ENCODE data around the gene HTR1D. TPM values are rescaled to one million over a fixed set of nuclear protein-coding genes. Genes with fewer than 3 reads are reported as not detected.
"Not testable (repeated sequence)": the region's sequence is repeated elsewhere in the genome, so short reads cannot be mapped to it uniquely, and the experiment has no call there.

The HTR1D gene
- total and polyA plus RNA-seq, 3 experiments from 2014 or later = not detected

GRCh38 chr1:23223963-23224362 lies 6.7 kb upstream of the HTR1D start:
- H3K4me1 ChIP-seq (ENCODE audit: insufficient read depth, low read length); POLR2A ChIA-PET; H3K27ac ChIP-seq (ENCODE audit: low read depth, low read length); H3K4me3 Mint-ChIP-seq; H3K36me3 ChIP-seq (ENCODE audit: insufficient read depth, low read length); H3K27ac Mint-ChIP-seq; H3K4me1 Mint-ChIP-seq; H3K36me3 Mint-ChIP-seq; H3K27me3 ChIP-seq (ENCODE audit: insufficient read depth, low read length, poor library complexity, severe bottlenecking); DNase-seq; CTCF ChIA-PET; H3K4me3 ChIP-seq (ENCODE audit: low read length); H3K9me3 ChIP-seq (ENCODE audit: low read length); H3K9me3 Mint-ChIP-seq: not testable (repeated sequence)
- peaks cover 29 to 64% of the 10 kb centered on the region in 2 donors for H3K27me3 Mint-ChIP-seq

- H3K9me3 ChIP-seq (ENCODE audit: low read length); POLR2A ChIA-PET; H3K36me3 Mint-ChIP-seq; H3K9me3 Mint-ChIP-seq; H3K4me3 Mint-ChIP-seq; H3K4me3 ChIP-seq (ENCODE audit: low read length); CTCF ChIA-PET; H3K27ac ChIP-seq (ENCODE audit: low read depth, low read length); H3K4me1 ChIP-seq (ENCODE audit: insufficient read depth, low read length); H3K36me3 ChIP-seq (ENCODE audit: insufficient read depth, low read length); H3K4me1 Mint-ChIP-seq; H3K27me3 ChIP-seq (ENCODE audit: insufficient read depth, low read length, poor library complexity, severe bottlenecking); DNase-seq: not testable (repeated sequence)
- peaks cover 34 to 68% of the 10 kb centered on the region in 2 donors for H3K27me3 Mint-ChIP-seq
- peak overlapping the region in 1 of 8 donors; percentile 7 for H3K27ac Mint-ChIP-seq
These were observed 6.2 kb upstream of the HTR1D start for GRCh38 chr1:23223490-23223951.

GRCh38 chr1:23222742-23223141 lies 5.4 kb upstream of the HTR1D start:
- Mint-ChIP-seq H3K4me1 (peaks cover 2 to 3% (median 3%) of the 10 kb centered on the region in 3 donors), H3K27ac (no peak overlapping the region), H3K4me3 (no peak overlapping the region), H3K27me3 (peaks cover 36 to 71% of the 10 kb centered on the region in 2 donors), H3K36me3 (peaks cover 0 to 3% (median 0%) of the 10 kb centered on the region in 3 donors), H3K9me3 (peaks cover 0 to 7% (median 3%) of the 10 kb centered on the region in 5 donors)
- no peaks in the 10 kb centered on the region for H3K36me3 ChIP-seq (ENCODE audit: insufficient read depth, low read length)
- H3K4me1 ChIP-seq (ENCODE audit: insufficient read depth, low read length) = no peaks in the 10 kb centered on the region
- POLR2A ChIA-PET = no interaction called here
- DNase-seq = no peak
- CTCF ChIA-PET = interaction anchor here (0.6 to 1.3 kb wide), 2 partner anchors 12 to 1534 kb away, joined by 3 read pairs; no protein-coding TSS in a partner anchor
- H3K27ac ChIP-seq (ENCODE audit: low read depth, low read length) = no peak overlapping the region
- H3K9me3 ChIP-seq (ENCODE audit: low read length) = no peaks in the 10 kb centered on the region
- H3K4me3 ChIP-seq (ENCODE audit: low read length) = no peak overlapping the region
- H3K27me3 ChIP-seq (ENCODE audit: insufficient read depth, low read length, poor library complexity, severe bottlenecking) = peaks cover 8% of the 10 kb centered on the region

GRCh38 chr1:23222331-23222730 lies 5.0 kb upstream of the HTR1D start:
- Mint-ChIP-seq H3K27me3 (peaks cover 38 to 73% of the 10 kb centered on the region in 2 donors), H3K36me3 (peaks cover 0 to 3% (median 0%) of the 10 kb centered on the region in 3 donors), H3K4me1 (peaks cover 3 to 6% (median 6%) of the 10 kb centered on the region in 3 donors), H3K4me3 (no peak overlapping the region), H3K27ac (no peak overlapping the region), H3K9me3 (peaks cover 0 to 7% (median 3%) of the 10 kb centered on the region in 5 donors)
- H3K9me3 ChIP-seq (ENCODE audit: low read length) = no peaks in the 10 kb centered on the region
- CTCF ChIA-PET = interaction anchor here (0.6 to 1.3 kb wide), 2 partner anchors 12 to 1533 kb away, joined by 3 read pairs; no protein-coding TSS in a partner anchor
- H3K27me3 ChIP-seq (ENCODE audit: insufficient read depth, low read length, poor library complexity, severe bottlenecking) = peaks cover 11% of the 10 kb centered on the region
- H3K4me1 ChIP-seq (ENCODE audit: insufficient read depth, low read length) = no peaks in the 10 kb centered on the region
- no peak for DNase-seq
- no peak overlapping the region for H3K27ac ChIP-seq (ENCODE audit: low read depth, low read length)
- POLR2A ChIA-PET = no interaction called here
- H3K36me3 ChIP-seq (ENCODE audit: insufficient read depth, low read length) = no peaks in the 10 kb centered on the region
- no peak overlapping the region for H3K4me3 ChIP-seq (ENCODE audit: low read length)

GRCh38 chr1:23221107-23221506 lies 3.8 kb upstream of the HTR1D start:
- Mint-ChIP-seq H3K9me3 (peaks cover 0 to 7% (median 3%) of the 10 kb centered on the region in 5 donors), H3K36me3 (peaks cover 0 to 3% (median 0%) of the 10 kb centered on the region in 3 donors), H3K4me1 (peaks cover 6 to 10% (median 10%) of the 10 kb centered on the region in 3 donors), H3K27ac (no peak overlapping the region), H3K4me3 (no peak overlapping the region), H3K27me3 (peaks cover 41 to 69% of the 10 kb centered on the region in 2 donors)
- H3K36me3 ChIP-seq (ENCODE audit: insufficient read depth, low read length) = no peaks in the 10 kb centered on the region
- H3K9me3 ChIP-seq (ENCODE audit: low read length) = no peaks in the 10 kb centered on the region
- CTCF ChIA-PET = no interaction called here
- no peak overlapping the region for H3K27ac ChIP-seq (ENCODE audit: low read depth, low read length)
- H3K27me3 ChIP-seq (ENCODE audit: insufficient read depth, low read length, poor library complexity, severe bottlenecking) = peaks cover 16% of the 10 kb centered on the region
- no peak for DNase-seq
- peaks cover 5% of the 10 kb centered on the region for H3K4me1 ChIP-seq (ENCODE audit: insufficient read depth, low read length)
- H3K4me3 ChIP-seq (ENCODE audit: low read length) = no peak overlapping the region
- POLR2A ChIA-PET = no interaction called here

GRCh38 chr1:23216771-23217420 lies 406 bp downstream of the HTR1D start:
- no peaks in the 10 kb centered on the region for H3K36me3 Mint-ChIP-seq
- no peaks in the 10 kb centered on the region for H3K9me3 Mint-ChIP-seq
- peak in 2 of 5 donors; percentile 3 to 27 for DNase-seq
- CTCF ChIA-PET = interaction anchor here (1.1 to 1.5 kb wide), 2 partner anchors 13 to 117 kb away, joined by 3 read pairs; no protein-coding TSS in a partner anchor
- H3K27ac Mint-ChIP-seq = no peak overlapping the region
- H3K9me3 ChIP-seq (ENCODE audit: low read length) = no peaks in the 10 kb centered on the region
- H3K27ac ChIP-seq (ENCODE audit: low read depth, low read length) = no peak overlapping the region
- H3K4me1 ChIP-seq (ENCODE audit: insufficient read depth, low read length) = peaks cover 6% of the 10 kb centered on the region
- peaks cover 22% of the 10 kb centered on the region for H3K27me3 ChIP-seq (ENCODE audit: insufficient read depth, low read length, poor library complexity, severe bottlenecking)
- H3K4me1 Mint-ChIP-seq = peaks cover 6 to 10% (median 10%) of the 10 kb centered on the region in 3 donors
- peak overlapping the region in 5 of 7 donors; percentile 32 to 67 (median 52) for H3K4me3 Mint-ChIP-seq
- POLR2A ChIA-PET = no interaction called here
- H3K36me3 ChIP-seq (ENCODE audit: insufficient read depth, low read length) = no peaks in the 10 kb centered on the region
- H3K4me3 ChIP-seq (ENCODE audit: low read length) = no peak overlapping the region
- peaks cover 54 to 80% of the 10 kb centered on the region in 2 donors for H3K27me3 Mint-ChIP-seq

- ChIA-PET POLR2A (no interaction called here), CTCF (interaction anchor here (1.0 to 1.5 kb wide), 2 partner anchors 14 to 116 kb away, joined by 3 read pairs; no protein-coding TSS in a partner anchor)
- peaks cover 22% of the 10 kb centered on the region for H3K27me3 ChIP-seq (ENCODE audit: insufficient read depth, low read length, poor library complexity, severe bottlenecking)
- no peaks in the 10 kb centered on the region for H3K36me3 Mint-ChIP-seq
- peaks cover 6% of the 10 kb centered on the region for H3K4me1 ChIP-seq (ENCODE audit: insufficient read depth, low read length)
- H3K27ac Mint-ChIP-seq = no peak overlapping the region
- H3K4me1 Mint-ChIP-seq = peaks cover 9 to 10% (median 10%) of the 10 kb centered on the region in 3 donors
- no peaks in the 10 kb centered on the region for H3K9me3 ChIP-seq (ENCODE audit: low read length)
- no peak overlapping the region for H3K27ac ChIP-seq (ENCODE audit: low read depth, low read length)
- peaks cover 56 to 76% of the 10 kb centered on the region in 2 donors for H3K27me3 Mint-ChIP-seq
- peak overlapping the region in 6 of 7 donors; percentile 32 to 63 (median 48) for H3K4me3 Mint-ChIP-seq
- DNase-seq = no peak
- H3K9me3 Mint-ChIP-seq = no peaks in the 10 kb centered on the region
- H3K4me3 ChIP-seq (ENCODE audit: low read length) = no peak overlapping the region
- no peaks in the 10 kb centered on the region for H3K36me3 ChIP-seq (ENCODE audit: insufficient read depth, low read length)
These were observed 1.4 kb downstream of the HTR1D start for GRCh38 chr1:23215751-23216449.

GRCh38 chr1:23215291-23215690 lies 2.0 kb downstream of the HTR1D start:
- no peaks in the 10 kb centered on the region for H3K9me3 ChIP-seq (ENCODE audit: low read length)
- Mint-ChIP-seq H3K9me3 (no peaks in the 10 kb centered on the region), H3K27me3 (peaks cover 54 to 73% of the 10 kb centered on the region in 2 donors), H3K36me3 (no peaks in the 10 kb centered on the region), H3K27ac (no peak overlapping the region), H3K4me3 (peak overlapping the region in 2 of 7 donors; percentile 2 to 5), H3K4me1 (peaks cover 10% of the 10 kb centered on the region in 3 donors)
- POLR2A ChIA-PET = no interaction called here
- no peaks in the 10 kb centered on the region for H3K36me3 ChIP-seq (ENCODE audit: insufficient read depth, low read length)
- peaks cover 6% of the 10 kb centered on the region for H3K4me1 ChIP-seq (ENCODE audit: insufficient read depth, low read length)
- CTCF ChIA-PET = interaction anchor here (1.0 kb wide), 1 partner anchor 14 kb away, joined by 3 read pairs; no protein-coding TSS in a partner anchor
- H3K27me3 ChIP-seq (ENCODE audit: insufficient read depth, low read length, poor library complexity, severe bottlenecking) = peaks cover 22% of the 10 kb centered on the region
- no peak overlapping the region for H3K4me3 ChIP-seq (ENCODE audit: low read length)
- H3K27ac ChIP-seq (ENCODE audit: low read depth, low read length) = no peak overlapping the region
- DNase-seq = no peak
